Activated T-helper 1 cell treated with Interleukin-2 at 50 U/mL for 16 hours (primary cell): Measurements from ENCODE around the gene KLHL29.

Experiments
- DNase-seq: peaks from one replicate; pipeline ENCODE4 v3.0.0-alpha.2; 2020; ENCODE audit warnings: low read depth

The KLHL29 gene

GRCh38 chr2:23659773-23660172 is 274.8 kb downstream of the KLHL29 start:
- no peak for DNase-seq

GRCh38 chr2:23660237-23660636 is 275.3 kb downstream of the KLHL29 start:
- DNase-seq: no peak

- no peak for DNase-seq
These were observed 276.5 kb downstream of the KLHL29 start for GRCh38 chr2:23661276-23662050.

GRCh38 chr2:23662466-23662865 is 277.5 kb downstream of the KLHL29 start:
- no peak for DNase-seq

- no peak for DNase-seq
These were observed 278.3 kb downstream of the KLHL29 start for GRCh38 chr2:23662941-23663920.

- DNase-seq: no peak
These were observed 279.2 kb downstream of the KLHL29 start for GRCh38 chr2:23664066-23664788.

- DNase-seq: no peak
These were observed 281.4 kb downstream of the KLHL29 start for GRCh38 chr2:23666241-23666979.

GRCh38 chr2:23666980-23667357 is 282.0 kb downstream of the KLHL29 start:
- no peak for DNase-seq

GRCh38 chr2:23668756-23669304 is 283.9 kb downstream of the KLHL29 start:
- no peak for DNase-seq

GRCh38 chr2:23669413-23670244 is 284.6 kb downstream of the KLHL29 start:
- no peak for DNase-seq

GRCh38 chr2:23670245-23670592 is 285.2 kb downstream of the KLHL29 start:
- no peak for DNase-seq

- no peak for DNase-seq
These were observed 288.1 kb downstream of the KLHL29 start for GRCh38 chr2:23673082-23673481.

GRCh38 chr2:23673830-23674679 is 289.1 kb downstream of the KLHL29 start:
- no peak for DNase-seq

GRCh38 chr2:23675506-23675905 is 290.5 kb downstream of the KLHL29 start:
- no peak for DNase-seq

- DNase-seq: no peak
These were observed 292.9 kb downstream of the KLHL29 start for GRCh38 chr2:23677836-23678235.

- no peak for DNase-seq
These were observed 294.1 kb downstream of the KLHL29 start for GRCh38 chr2:23679044-23679443.

- DNase-seq: no peak
These were observed 296.0 kb downstream of the KLHL29 start for GRCh38 chr2:23680951-23681350.

- no peak for DNase-seq
These were observed 296.6 kb downstream of the KLHL29 start for GRCh38 chr2:23681356-23682140.

GRCh38 chr2:23682481-23682880 is 297.5 kb downstream of the KLHL29 start:
- no peak for DNase-seq
